Peyer's patch (tissue), 4 donors: Measurements from ENCODE around the gene PIK3R5.

Source experiments
- POLR2A ChIP-seq, 2 donors: fragments of 450-650 bp; IDR thresholded peaks; one replicate each; pipeline ENCODE4 v1.5.1; 2017; ENCODE audit warnings: antibody characterized with exemption in 2 of 2, mild to moderate bottlenecking in 2 of 2, moderate library complexity in 2 of 2
- TF ChIP-seq, protein P1 (sequence below), 6 experiments: fragments of 450-650 bp in 4 of 6; fragments of 200-600 bp in 2 of 6; sonication (generic) in 1 of 6; IDR thresholded peaks; one replicate each; pipeline ENCODE4 v1.5.1; 2017 to 2019; ENCODE audit warnings: antibody characterized with exemption in 6 of 6, mild to moderate bottlenecking in 3 of 6, moderate library complexity in 1 of 6

DNA sequence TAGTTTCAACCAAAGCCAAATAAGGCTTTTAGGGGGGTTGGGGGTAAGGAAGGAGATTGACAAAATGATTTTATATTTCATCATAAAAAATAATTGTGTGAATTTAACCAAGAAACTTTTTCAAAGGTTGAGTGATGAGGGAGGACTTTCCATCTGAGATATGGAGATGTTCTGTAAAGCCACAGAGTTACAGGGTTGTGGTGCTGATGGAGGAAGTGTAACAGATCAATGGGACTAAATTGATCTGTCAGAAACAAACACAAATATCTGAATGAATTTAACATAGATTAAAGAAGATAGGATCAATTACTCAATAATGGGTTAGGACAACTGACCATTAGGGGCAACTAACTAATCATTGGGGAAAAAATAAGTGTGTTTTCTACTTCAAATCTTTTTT lies 14.2 kb upstream of the PIK3R5 start:
- no peak for TF ChIP-seq POLR2A (IDR thresholded peaks at IDR 0.05)
- TF ChIP-seq, protein P1, sequence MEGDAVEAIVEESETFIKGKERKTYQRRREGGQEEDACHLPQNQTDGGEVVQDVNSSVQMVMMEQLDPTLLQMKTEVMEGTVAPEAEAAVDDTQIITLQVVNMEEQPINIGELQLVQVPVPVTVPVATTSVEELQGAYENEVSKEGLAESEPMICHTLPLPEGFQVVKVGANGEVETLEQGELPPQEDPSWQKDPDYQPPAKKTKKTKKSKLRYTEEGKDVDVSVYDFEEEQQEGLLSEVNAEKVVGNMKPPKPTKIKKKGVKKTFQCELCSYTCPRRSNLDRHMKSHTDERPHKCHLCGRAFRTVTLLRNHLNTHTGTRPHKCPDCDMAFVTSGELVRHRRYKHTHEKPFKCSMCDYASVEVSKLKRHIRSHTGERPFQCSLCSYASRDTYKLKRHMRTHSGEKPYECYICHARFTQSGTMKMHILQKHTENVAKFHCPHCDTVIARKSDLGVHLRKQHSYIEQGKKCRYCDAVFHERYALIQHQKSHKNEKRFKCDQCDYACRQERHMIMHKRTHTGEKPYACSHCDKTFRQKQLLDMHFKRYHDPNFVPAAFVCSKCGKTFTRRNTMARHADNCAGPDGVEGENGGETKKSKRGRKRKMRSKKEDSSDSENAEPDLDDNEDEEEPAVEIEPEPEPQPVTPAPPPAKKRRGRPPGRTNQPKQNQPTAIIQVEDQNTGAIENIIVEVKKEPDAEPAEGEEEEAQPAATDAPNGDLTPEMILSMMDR (IDR thresholded peaks at IDR 0.05), result no peak
